ENCODE measurements around the gene SAMD14. TPM values are rescaled to one million over a fixed set of nuclear protein-coding genes. Genes with fewer than 3 reads are reported as not detected.

Gene SAMD14
- total RNA-seq, 1 donor: 2.5 TPM

DNA sequence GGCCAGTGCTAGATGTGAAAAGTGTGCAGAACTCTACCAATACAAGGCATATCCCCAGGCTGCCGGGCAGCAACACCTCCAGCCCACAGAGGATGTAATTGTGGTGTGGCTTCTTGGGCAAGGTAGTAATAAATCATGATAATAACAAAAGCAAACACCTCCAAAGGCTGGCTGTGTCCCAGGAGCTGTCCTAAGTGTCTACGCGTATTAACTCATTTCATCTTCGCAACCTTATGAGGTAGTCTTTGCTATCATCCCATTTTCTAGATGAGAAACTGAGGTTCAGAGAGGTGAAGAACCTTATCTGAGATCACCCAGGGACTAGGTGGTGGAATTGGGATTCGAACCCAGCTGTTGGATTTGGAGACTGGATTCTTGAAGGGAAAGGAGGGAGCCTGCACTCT, 29.5 kb downstream of the SAMD14 start:
- Histone ChIP-seq H2AFZ (ENCODE audit: low read length) (no peak overlapping the region), H3K4me3 (ENCODE audit: insufficient read depth, low read length) (no peak overlapping the region), H4K20me1 (ENCODE audit: insufficient read depth, low read length) (peaks cover 25% of the 10 kb centered on the region), H3K4me1 (ENCODE audit: insufficient read depth, low read length) (peaks cover 42% of the 10 kb centered on the region), H3K27me3 (ENCODE audit: insufficient read depth, low read length) (no peaks in the 10 kb centered on the region), H3K27ac (ENCODE audit: low read depth, low read length) (no peak overlapping the region), H3K4me2 (ENCODE audit: insufficient read depth, low read length) (no peak overlapping the region), H3K79me2 (ENCODE audit: insufficient read depth, low read length) (peaks cover 13% of the 10 kb centered on the region), H3K9me3 (ENCODE audit: low read depth, low read length) (no peaks in the 10 kb centered on the region), H3K36me3 (ENCODE audit: insufficient read depth, low read length) (peaks cover 20% of the 10 kb centered on the region)
- DNase-seq (ENCODE audit: insufficient read length, low spot score, missing footprints): no peak
- TF ChIP-seq CTCF (IDR thresholded peaks at IDR 0.05; ENCODE audit: extremely low read depth, low read depth, low read length): no peak

- H3K27me3 ChIP-seq (ENCODE audit: insufficient read depth, low read length): no peaks in the 10 kb centered on the region
- TF ChIP-seq CTCF (IDR thresholded peaks at IDR 0.05; ENCODE audit: extremely low read depth, low read depth, low read length): no peak
- DNase-seq (ENCODE audit: insufficient read length, low spot score, missing footprints): peak; percentile 36
- H3K4me3 ChIP-seq (ENCODE audit: insufficient read depth, low read length): no peak overlapping the region
- peaks cover 19% of the 10 kb centered on the region for H3K36me3 ChIP-seq (ENCODE audit: insufficient read depth, low read length)
- no peak overlapping the region for H3K27ac ChIP-seq (ENCODE audit: low read depth, low read length)
- no peak overlapping the region for H3K4me2 ChIP-seq (ENCODE audit: insufficient read depth, low read length)
- no peaks in the 10 kb centered on the region for H3K9me3 ChIP-seq (ENCODE audit: low read depth, low read length)
- H3K4me1 ChIP-seq (ENCODE audit: insufficient read depth, low read length): peaks cover 52% of the 10 kb centered on the region
- H3K79me2 ChIP-seq (ENCODE audit: insufficient read depth, low read length): peaks cover 15% of the 10 kb centered on the region
- peaks cover 25% of the 10 kb centered on the region for H4K20me1 ChIP-seq (ENCODE audit: insufficient read depth, low read length)
- no peak overlapping the region for H2AFZ ChIP-seq (ENCODE audit: low read length)
Measured at GRCh38 chr17:50099003-50099402, 31.0 kb downstream of the SAMD14 start.

GRCh38 chr17:50098583-50098982, 31.4 kb downstream of the SAMD14 start:
- Histone ChIP-seq H3K36me3 (ENCODE audit: insufficient read depth, low read length) (peaks cover 19% of the 10 kb centered on the region), H3K79me2 (ENCODE audit: insufficient read depth, low read length) (peaks cover 15% of the 10 kb centered on the region)
- no peak for TF ChIP-seq CTCF (IDR thresholded peaks at IDR 0.05; ENCODE audit: extremely low read depth, low read depth, low read length)

DNA sequence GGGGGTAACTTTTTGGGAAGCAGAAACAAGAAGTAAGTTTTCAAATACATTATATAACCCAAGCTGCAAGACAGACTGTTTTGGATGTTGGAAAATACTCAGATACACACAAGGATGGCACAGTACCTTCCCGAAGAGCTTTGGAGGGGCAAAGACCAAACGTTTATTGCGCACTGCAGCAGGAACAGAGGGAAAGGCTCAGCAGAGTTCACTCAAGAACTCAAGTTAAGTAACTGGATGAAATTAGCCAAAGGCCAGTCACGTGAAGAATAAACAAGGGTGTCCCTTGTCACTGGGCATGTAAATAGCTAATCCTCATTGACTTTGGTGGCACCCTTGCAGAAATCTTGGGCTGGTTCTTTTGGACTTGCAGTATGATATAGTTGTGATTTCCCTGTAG, 32.0 kb downstream of the SAMD14 start:
- TF ChIP-seq CTCF (IDR thresholded peaks at IDR 0.05; ENCODE audit: extremely low read depth, low read depth, low read length): no peak
- Histone ChIP-seq H3K4me3 (ENCODE audit: insufficient read depth, low read length) (no peak overlapping the region), H3K27ac (ENCODE audit: low read depth, low read length) (no peak overlapping the region), H3K4me1 (ENCODE audit: insufficient read depth, low read length) (peaks cover 53% of the 10 kb centered on the region), H3K4me2 (ENCODE audit: insufficient read depth, low read length) (no peak overlapping the region), H3K27me3 (ENCODE audit: insufficient read depth, low read length) (no peaks in the 10 kb centered on the region), H3K36me3 (ENCODE audit: insufficient read depth, low read length) (peaks cover 19% of the 10 kb centered on the region), H2AFZ (ENCODE audit: low read length) (no peak overlapping the region), H3K79me2 (ENCODE audit: insufficient read depth, low read length) (peaks cover 14% of the 10 kb centered on the region), H3K9me3 (ENCODE audit: low read depth, low read length) (no peaks in the 10 kb centered on the region), H4K20me1 (ENCODE audit: insufficient read depth, low read length) (peaks cover 14% of the 10 kb centered on the region)
- no peak for DNase-seq (ENCODE audit: insufficient read length, low spot score, missing footprints)

More at GRCh38 chr17:50098583-50098982, 31.4 kb downstream of the SAMD14 start:
- Histone ChIP-seq H4K20me1 (ENCODE audit: insufficient read depth, low read length) (peaks cover 21% of the 10 kb centered on the region), H3K4me3 (ENCODE audit: insufficient read depth, low read length) (no peak overlapping the region), H3K4me2 (ENCODE audit: insufficient read depth, low read length) (no peak overlapping the region), H2AFZ (ENCODE audit: low read length) (no peak overlapping the region), H3K27ac (ENCODE audit: low read depth, low read length) (no peak overlapping the region), H3K4me1 (ENCODE audit: insufficient read depth, low read length) (peaks cover 53% of the 10 kb centered on the region), H3K9me3 (ENCODE audit: low read depth, low read length) (no peaks in the 10 kb centered on the region), H3K27me3 (ENCODE audit: insufficient read depth, low read length) (no peaks in the 10 kb centered on the region)
- DNase-seq (ENCODE audit: insufficient read length, low spot score, missing footprints): peak; percentile 45
